Natural killer cell (primary cell): ENCODE measurements around the gene KCNK4. TPM values are rescaled to one million over a fixed set of nuclear protein-coding genes. Genes with fewer than 3 reads are reported as not detected.
A peak's percentile ranks its signal among the peaks of the same experiment; 100 is the strongest.

Experiments
- ATAC-seq, 3 donors: fragments of 150-1000 bp in 2 of 3; fragments of 200-7000 bp in 1 of 3; cut with Tn5 transposase; 1 replicate in 1 of 3; 2 replicates in 2 of 3; pipeline ENCODE4 v1.10.0; 2021; ENCODE audit warnings: mild to moderate bottlenecking in 2 of 3, moderate library complexity in 2 of 3
- DNase-seq, 2 donors: peaks; one replicate each; pipeline versions ENCODE4 v3.0.0 to v3.0.0-alpha.2; 2013 to 2021; ENCODE audit warnings: mixed read lengths in 1 of 2
- H3K27ac ChIP-seq: one replicate; pipeline ENCODE4 v1.5.1; 2013; ENCODE audit warnings: mild to moderate bottlenecking, low read length
- H3K27me3 ChIP-seq: one replicate; pipeline ENCODE4 v1.6.1; 2013; ENCODE audit warnings: low read length; ENCODE audit not compliant: control insufficient read depth, insufficient read depth
- H3K36me3 ChIP-seq: one replicate; pipeline ENCODE4 v1.6.1; 2013; ENCODE audit warnings: low read length; ENCODE audit not compliant: control insufficient read depth, insufficient read depth
- H3K4me1 ChIP-seq: one replicate; pipeline ENCODE4 v1.6.1; 2013; ENCODE audit warnings: low read length; ENCODE audit not compliant: control insufficient read depth, insufficient read depth
- H3K4me3 ChIP-seq: one replicate; pipeline ENCODE4 v1.5.1; 2013; ENCODE audit warnings: low read length
- H3K9me3 ChIP-seq: one replicate; pipeline ENCODE4 v1.6.1; 2013; ENCODE audit warnings: low read length; ENCODE audit not compliant: control insufficient read depth, insufficient read depth
- H3K27ac Mint-ChIP-seq, 2 donors: one replicate each; pipeline ENCODE4 v1.8.0; 2022; ENCODE audit warnings: mild to moderate bottlenecking in 2 of 2, mixed read lengths in 2 of 2, moderate library complexity in 1 of 2
- H3K27me3 Mint-ChIP-seq, 2 donors: one replicate each; pipeline ENCODE4 v1.8.0; 2022; ENCODE audit warnings: low read depth in 2 of 2, mixed read lengths in 2 of 2
- H3K36me3 Mint-ChIP-seq: one replicate; pipeline ENCODE4 v1.8.0; 2022; ENCODE audit warnings: mixed read lengths
- H3K4me1 Mint-ChIP-seq, 2 donors: one replicate each; pipeline ENCODE4 v1.8.0; 2022; ENCODE audit warnings: mixed read lengths in 2 of 2
- H3K4me3 Mint-ChIP-seq: one replicate; pipeline ENCODE4 v1.8.0; 2022; ENCODE audit warnings: mild to moderate bottlenecking, moderate library complexity, mixed read lengths
- H3K9me3 Mint-ChIP-seq, 2 donors: one replicate each; pipeline ENCODE4 v1.8.0; 2022; ENCODE audit warnings: mixed read lengths in 2 of 2
- CTCF ChIP-seq: fragments of 200-600 bp; IDR thresholded peaks from one replicate; pipeline ENCODE4 v1.8.0; 2022; ENCODE audit warnings: antibody characterized with exemption
- WGBS: methylation state at CpG from one replicate; pipeline ENCODE4 v1.1.7; 2013; ENCODE audit warnings: missing lambda C conversion rate; ENCODE audit not compliant: insufficient coverage; 5-methylcytosine and 5-hydroxymethylcytosine counted together
- intact Hi-C: fragments of 100-400 bp; cut with micrococcal nuclease; formaldehyde crosslinking; loops from one replicate; pipeline ENCODE4 v1.14.2; 2022
- total RNA-seq, 4 donors: library from RNA; stranded (reverse); fragments of 120-200 nt in 1 of 4; gene quantifications; one replicate each; pipeline versions ENCODE4 v1.2.3 to v1.2.4, GENCODE V29; 2013 to 2022

Gene KCNK4
- total RNA-seq, 3 donors from 2014 or later (not counting 1 experiment from before 2014, with no cell fraction given) = 0.30 to 0.86 TPM; not detected in 1

DNA sequence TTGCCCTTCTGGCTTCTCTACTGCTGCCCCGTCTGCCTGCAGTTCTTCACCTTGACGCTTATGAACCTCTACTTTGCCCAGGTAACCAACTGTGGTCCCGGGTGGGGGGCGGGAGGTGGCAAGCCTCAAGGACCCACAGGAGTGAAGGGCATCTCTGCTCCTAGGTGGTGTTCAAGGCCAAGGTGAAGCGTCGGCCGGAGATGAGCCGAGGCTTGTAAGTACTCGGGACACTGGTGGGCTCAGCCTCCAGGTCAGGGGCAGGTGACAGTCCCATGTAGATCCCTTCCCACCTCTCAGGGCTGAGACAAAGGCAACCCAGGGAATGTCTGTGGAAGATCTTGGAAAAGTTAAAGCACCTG, 4.3 kb upstream of the KCNK4 start:
- Histone ChIP-seq H3K36me3 (no peaks in the 10 kb centered on the region), H3K4me1 (peaks cover 27% of the 10 kb centered on the region), H3K4me3 (no peak overlapping the region), H3K27ac (no peak overlapping the region), H3K9me3 (no peaks in the 10 kb centered on the region), H3K27me3 (peaks cover 11% of the 10 kb centered on the region)
- ATAC-seq (no peak), DNase-seq (no peak)
- H3K27me3 Mint-ChIP-seq = peaks cover 7 to 9% of the 10 kb centered on the region in 2 donors
- H3K9me3 Mint-ChIP-seq = no peaks in the 10 kb centered on the region
- intact Hi-C loops = no loop called here
- peak overlapping the region; percentile 85 to 96 for H3K27ac Mint-ChIP-seq
- TF ChIP-seq CTCF = no peak
- peaks cover 15 to 23% of the 10 kb centered on the region in 2 donors for H3K4me1 Mint-ChIP-seq
- 97% methylated on average over 9 of the region's 9 CpGs for WGBS
- H3K36me3 Mint-ChIP-seq = no peaks in the 10 kb centered on the region
- H3K4me3 Mint-ChIP-seq = peak overlapping the region; percentile 83

GRCh38 chr11:64287676-64288352, 3.3 kb upstream of the KCNK4 start:
- Mint-ChIP-seq H3K4me1 (peaks cover 13 to 29% of the 10 kb centered on the region in 2 donors), H3K36me3 (no peaks in the 10 kb centered on the region), H3K27me3 (peaks cover 7 to 13% of the 10 kb centered on the region in 2 donors), H3K4me3 (no peak overlapping the region), H3K9me3 (no peaks in the 10 kb centered on the region), H3K27ac (no peak overlapping the region)
- Histone ChIP-seq H3K27ac (no peak overlapping the region), H3K4me3 (no peak overlapping the region), H3K36me3 (no peaks in the 10 kb centered on the region), H3K4me1 (peaks cover 33% of the 10 kb centered on the region), H3K9me3 (no peaks in the 10 kb centered on the region), H3K27me3 (peaks cover 17% of the 10 kb centered on the region)
- no peak for TF ChIP-seq CTCF
- DNase-seq = no peak
- intact Hi-C loops = no loop called here
- WGBS = 97% methylated on average over 33 of the region's 33 CpGs
- ATAC-seq = no peak

DNA sequence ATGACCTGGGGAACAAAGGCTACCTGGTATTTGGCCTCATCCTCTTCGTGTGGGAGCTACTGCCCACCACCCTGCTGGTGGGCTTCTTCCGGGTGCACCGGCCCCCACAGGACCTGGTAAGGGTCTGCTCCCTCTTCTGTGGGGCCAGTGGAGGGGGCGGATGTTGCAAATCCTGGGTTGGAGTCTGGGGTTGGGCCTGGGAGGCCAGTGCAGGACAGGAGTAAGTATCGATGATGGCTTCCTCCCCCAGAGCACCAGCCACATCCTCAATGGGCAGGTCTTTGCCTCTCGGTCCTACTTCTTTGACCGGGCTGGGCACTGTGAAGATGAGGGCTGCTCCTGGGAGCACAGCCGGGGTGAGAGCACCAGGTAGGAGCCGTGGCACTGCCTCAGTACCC, 2.8 kb upstream of the KCNK4 start:
- H3K4me1 ChIP-seq = peaks cover 32% of the 10 kb centered on the region
- intact Hi-C loops = no loop called here
- no peak for DNase-seq
- H3K9me3 ChIP-seq = no peaks in the 10 kb centered on the region
- H3K27ac Mint-ChIP-seq = no peak overlapping the region
- H3K4me3 Mint-ChIP-seq = no peak overlapping the region
- peaks cover 7 to 18% of the 10 kb centered on the region in 2 donors for H3K27me3 Mint-ChIP-seq
- no peaks in the 10 kb centered on the region for H3K36me3 Mint-ChIP-seq
- H3K9me3 Mint-ChIP-seq = no peaks in the 10 kb centered on the region
- no peak for ATAC-seq
- no peak overlapping the region for H3K27ac ChIP-seq
- no peaks in the 10 kb centered on the region for H3K36me3 ChIP-seq
- H3K27me3 ChIP-seq = peaks cover 20% of the 10 kb centered on the region
- no peak overlapping the region for H3K4me3 ChIP-seq
- 87% methylated on average over 9 of the region's 9 CpGs for WGBS
- peaks cover 13 to 29% of the 10 kb centered on the region in 2 donors for H3K4me1 Mint-ChIP-seq
- no peak for TF ChIP-seq CTCF
